NCI-H1105 treated with DMSO at 0.1 percent for 48 hours (cell line): ENCODE results near the gene GATM.
A peak's percentile ranks its signal among the peaks of the same experiment; 100 is the strongest.

Source experiments
- DNase-seq: peaks from one replicate; lab custom pipeline; 2025; lab: John Stamatoyannopoulos, UW

GATM gene, protein sequence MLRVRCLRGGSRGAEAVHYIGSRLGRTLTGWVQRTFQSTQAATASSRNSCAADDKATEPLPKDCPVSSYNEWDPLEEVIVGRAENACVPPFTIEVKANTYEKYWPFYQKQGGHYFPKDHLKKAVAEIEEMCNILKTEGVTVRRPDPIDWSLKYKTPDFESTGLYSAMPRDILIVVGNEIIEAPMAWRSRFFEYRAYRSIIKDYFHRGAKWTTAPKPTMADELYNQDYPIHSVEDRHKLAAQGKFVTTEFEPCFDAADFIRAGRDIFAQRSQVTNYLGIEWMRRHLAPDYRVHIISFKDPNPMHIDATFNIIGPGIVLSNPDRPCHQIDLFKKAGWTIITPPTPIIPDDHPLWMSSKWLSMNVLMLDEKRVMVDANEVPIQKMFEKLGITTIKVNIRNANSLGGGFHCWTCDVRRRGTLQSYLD

DNA sequence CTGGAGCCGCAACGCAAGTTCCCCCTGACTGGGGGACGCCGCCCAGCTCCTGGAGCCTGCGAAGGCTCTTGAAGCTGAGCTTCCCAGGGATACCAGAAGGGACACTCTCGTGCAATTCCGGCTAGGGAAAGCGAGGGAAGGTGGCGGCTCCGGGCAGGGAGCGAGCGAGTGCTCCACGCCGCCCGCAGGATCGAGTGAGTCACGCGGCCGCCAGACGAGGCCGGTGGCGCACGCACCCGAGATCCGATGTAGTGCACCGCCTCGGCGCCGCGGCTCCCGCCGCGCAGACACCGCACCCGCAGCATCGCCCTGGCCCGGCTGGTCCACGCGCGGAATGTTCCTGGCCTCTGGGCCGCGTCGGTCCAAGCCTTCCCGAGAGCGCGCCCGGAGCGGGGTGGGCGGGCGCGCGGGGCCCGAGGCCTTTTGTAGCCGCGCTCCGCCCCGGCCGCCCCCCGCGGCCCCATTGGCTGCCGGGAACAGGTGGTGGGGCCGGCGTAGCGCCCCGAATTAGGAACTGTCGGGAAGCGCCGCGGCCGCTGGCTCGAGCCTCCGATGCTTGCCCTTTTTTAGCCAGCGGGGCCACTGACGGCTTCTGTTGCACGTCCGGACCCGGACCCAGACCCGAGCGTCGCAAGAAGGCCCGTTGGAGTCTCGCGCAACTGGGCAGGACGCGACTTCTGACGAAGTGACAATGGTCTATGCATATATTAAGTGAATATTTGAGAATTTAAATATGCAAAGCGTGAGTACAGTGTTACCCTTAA lies at the start of gene GATM:
GATM (minus strand) TSS at position 396 of the 764 bp plus-strand sequence; CDS start at position 305, 91 bp downstream.
- DNase-seq = no peak

- DNase-seq = no peak
These were observed 48.7 kb upstream of the GATM start for GRCh38 chr15:45427085-45427484.

GRCh38 chr15:45425135-45425534 lies 46.8 kb upstream of the GATM start:
- DNase-seq = no peak

GRCh38 chr15:45424429-45424828 lies 46.1 kb upstream of the GATM start:
- DNase-seq = no peak

GRCh38 chr15:45417303-45417950 lies 39.1 kb upstream of the GATM start:
- no peak for DNase-seq

DNA sequence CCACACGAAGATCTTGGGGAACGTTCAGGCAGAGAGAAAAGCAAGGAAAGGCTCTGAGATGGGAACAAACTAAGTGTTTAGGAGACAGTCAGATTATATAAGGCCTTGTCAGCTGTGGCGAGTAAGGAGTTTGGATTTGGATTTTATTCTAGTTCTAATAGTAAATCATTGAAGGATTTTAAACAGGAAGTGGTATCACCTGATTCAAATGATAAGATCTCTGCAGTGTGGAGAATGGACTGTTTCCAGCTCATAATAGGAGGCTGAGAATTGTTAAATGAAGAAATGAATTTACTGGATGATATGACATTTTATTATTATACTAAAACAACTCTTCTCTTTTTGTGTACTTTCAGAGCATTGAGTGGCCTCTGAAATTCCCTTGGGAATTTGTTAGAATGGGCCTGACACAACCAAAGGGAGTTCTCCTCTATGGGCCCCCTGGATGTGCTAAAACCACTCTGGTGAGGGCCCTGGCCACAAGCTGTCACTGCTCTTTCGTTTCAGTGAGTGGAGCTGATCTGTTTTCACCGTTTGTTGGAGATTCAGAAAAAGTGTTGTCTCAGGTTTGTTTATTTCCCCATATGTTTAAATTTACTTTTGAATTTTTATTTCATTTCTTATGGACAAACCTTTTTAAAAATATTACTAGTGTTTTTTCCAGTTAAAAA lies 36.0 kb upstream of the GATM start:
- no peak for DNase-seq

- no peak for DNase-seq
These were observed 31.3 kb upstream of the GATM start for GRCh38 chr15:45409596-45409995.

- DNase-seq = no peak
These were observed 29.4 kb upstream of the GATM start for GRCh38 chr15:45407786-45408185.

DNA sequence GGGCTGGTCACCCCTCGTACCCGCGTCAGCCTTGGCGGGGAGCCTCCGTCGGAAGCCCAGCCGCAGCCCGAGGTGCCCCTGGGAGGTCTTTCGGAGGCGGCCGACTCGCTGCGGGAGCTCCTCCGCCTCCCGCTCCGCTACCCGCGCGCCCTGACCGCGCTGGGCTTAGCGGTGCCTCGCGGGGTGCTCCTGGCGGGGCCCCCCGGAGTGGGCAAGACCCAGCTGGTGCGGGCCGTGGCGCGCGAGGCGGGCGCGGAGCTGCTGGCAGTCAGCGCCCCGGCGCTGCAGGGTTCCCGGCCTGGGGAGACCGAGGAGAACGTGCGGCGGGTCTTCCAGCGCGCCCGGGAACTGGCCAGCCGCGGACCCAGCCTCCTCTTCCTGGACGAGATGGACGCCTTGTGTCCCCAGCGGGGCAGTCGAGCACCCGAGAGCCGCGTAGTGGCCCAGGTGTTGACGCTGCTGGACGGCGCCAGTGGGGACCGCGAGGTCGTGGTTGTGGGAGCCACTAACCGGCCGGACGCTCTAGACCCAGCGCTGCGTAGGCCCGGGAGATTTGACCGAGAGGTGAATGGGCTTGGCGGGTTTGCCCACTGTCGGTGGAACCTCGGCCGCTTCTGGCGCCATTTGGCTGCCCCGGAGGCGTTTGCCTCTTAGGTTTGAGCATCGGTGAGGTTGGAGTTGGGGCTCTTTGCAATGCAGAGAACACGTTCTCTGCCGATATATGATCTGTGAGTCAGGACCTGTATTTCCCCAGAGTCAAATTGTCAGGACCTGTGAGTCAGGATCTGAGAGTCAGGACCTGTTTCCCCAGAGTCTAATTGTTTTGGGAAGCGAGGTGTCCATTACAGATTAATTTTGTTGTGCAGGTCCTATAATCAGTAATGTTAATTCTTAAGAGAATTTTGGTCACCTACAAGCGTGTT lies 24.9 kb upstream of the GATM start:
- DNase-seq = no peak

GRCh38 chr15:45402162-45402954 lies 24.0 kb upstream of the GATM start:
- DNase-seq = peak; percentile 91

DNA sequence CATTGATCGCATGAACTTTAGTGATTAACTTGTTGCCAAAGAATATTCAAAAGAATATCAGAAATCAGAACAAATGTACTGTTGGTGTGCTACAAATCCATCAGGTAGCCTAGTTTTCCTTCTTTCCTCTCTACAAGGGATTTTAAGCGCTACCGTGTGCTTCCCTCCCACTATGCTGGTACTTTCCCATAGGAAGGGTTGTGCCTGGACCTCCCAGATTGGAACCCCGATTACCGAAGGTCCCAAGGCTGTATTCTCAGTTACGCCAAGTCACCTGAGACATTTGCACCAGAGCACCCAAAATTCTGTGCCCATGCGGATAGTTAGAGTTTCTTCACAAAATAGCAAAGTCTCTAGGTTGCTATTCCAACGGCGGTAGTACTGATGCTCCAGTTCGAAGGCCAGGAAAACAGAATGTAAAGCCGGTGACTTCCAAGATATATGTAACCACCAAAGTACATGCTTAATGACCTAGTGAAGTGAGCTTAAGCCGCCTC lies 23.4 kb upstream of the GATM start:
- DNase-seq = peak; percentile 40

- peak; percentile 41 for DNase-seq
These were observed 21.3 kb upstream of the GATM start for GRCh38 chr15:45399381-45400212.

DNA sequence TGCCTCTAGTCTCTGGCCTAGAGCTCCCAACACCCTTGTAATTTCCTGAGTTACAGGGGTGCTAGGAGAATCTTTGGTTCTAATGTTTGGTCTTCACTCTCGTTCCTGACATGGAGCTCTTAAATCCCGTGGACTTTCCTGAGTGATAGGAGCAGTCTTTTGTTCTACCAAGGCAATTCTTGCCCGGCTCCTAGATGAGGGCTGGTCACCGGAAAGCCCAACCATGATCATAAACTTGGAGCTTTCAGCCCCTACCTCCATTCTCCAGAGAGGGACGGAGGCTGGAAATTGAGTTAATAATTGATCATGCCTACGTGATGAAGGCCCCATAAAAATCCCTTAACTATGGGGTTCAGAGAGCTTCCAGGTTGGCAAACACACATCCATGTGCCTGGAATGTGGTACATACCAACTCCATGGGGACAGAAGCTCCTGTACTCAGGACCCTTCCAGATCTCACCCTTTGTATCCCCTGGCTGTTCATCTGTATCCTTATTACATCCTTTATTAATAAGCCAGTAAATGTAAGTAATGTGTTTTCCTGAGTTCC lies 18.8 kb upstream of the GATM start:
- DNase-seq = no peak

DNA sequence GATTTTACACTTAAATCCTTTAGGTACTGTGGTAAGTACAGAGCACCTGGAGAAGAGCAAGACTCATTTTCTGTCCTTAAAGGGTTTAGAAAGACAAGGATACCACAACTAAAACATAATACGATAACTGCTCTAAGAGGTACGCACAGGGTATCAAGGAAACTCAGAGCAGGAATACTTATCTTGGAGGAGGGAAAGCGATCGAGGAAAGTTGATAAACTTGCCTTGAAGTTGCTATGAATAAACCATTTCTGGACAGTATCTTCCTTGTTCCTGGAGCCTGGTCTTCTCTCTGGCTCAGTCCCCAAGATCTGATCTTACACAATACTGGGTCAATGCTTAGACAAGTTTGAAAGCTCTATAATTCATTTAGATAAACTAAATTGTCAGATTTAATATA lies 17.6 kb upstream of the GATM start:
- no peak for DNase-seq

GRCh38 chr15:45394681-45395080 lies 16.3 kb upstream of the GATM start:
- no peak for DNase-seq

DNA sequence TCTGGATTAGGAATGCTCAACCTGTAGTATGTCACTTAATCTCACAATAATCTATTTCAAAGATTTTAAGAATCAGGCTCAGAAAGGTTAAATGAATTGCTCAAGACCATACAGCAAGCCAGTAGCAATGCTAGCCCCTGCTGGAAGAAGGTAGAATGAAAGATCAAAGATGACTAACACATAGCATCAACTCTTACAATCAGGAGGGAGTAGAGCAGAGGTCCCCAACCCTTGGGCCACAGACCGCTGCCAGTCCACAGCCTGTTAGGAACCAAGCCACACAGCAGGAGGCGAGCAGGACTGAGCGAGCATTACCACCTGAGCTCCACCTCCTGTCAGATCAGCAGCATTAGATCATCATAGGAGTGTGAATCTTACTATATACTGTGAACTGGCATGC lies 15.5 kb upstream of the GATM start:
- no peak for DNase-seq

DNA sequence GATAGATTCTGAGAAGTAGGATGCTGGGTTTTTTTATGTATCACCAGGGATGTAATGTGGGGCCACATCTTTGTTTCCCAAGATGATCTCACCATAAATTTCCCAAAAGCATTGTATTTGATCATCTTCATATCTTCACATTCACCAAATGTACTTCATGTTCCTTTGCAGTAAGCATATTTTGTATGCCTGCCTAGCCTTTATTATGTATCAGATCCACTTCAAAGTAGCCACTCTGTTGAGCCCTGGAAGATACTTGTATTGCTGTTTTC lies 14.2 kb upstream of the GATM start:
- no peak for DNase-seq

- DNase-seq = no peak
These were observed 13.6 kb upstream of the GATM start for GRCh38 chr15:45391746-45392583.
